SH-SY5Y (cell line): Measurements from ENCODE around the gene NAA11.

Experiments
- GATA2 ChIP-seq: IDR thresholded peaks from 2 replicates; pipeline ENCODE4 v1.6.1; 2011; ENCODE audit warnings: mild to moderate bottlenecking, low read depth, low read length
- GATA3 ChIP-seq: IDR thresholded peaks from 2 replicates; pipeline ENCODE4 v1.6.1; 2011; ENCODE audit warnings: low read depth, mild to moderate bottlenecking, low read length, moderate library complexity

GRCh38 chr4:79325436-79325835 is 425 bp downstream of the NAA11 start:
- TF ChIP-seq GATA2 (no peak), GATA3 (no peak)
